ENCODE results near the gene MPIG6B.

Gene MPIG6B

DNA sequence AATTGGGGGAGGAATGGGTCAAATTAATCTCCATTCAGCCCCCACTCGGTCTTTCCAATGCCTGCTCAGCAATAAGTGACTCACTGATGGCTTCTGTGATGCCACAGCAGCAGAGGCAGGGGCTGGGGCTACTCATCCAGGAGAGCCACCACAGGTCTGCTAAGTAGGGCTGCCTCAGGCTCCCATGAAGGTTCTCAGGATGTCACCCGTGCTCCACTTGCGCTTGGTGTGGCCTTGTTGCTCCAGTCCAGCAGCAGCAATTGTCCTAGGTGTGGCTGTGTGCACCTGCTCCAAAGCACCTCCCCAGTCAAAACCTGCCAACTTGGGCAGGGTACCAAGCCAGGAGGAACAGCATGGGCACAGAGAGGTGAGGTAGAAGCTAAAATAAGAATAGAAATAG, 1.0 kb upstream of the MPIG6B start (continued):
- TF ChIP-seq SALL2 (tag by site-specific recombination; IDR thresholded peaks at IDR 0.05; ENCODE audit: borderline replicate concordance) (no peak), ZNF560 (tag by site-specific recombination; IDR thresholded peaks at IDR 0.05; ENCODE audit: borderline replicate concordance) (no peak), ZNF112 (tag by site-specific recombination; IDR thresholded peaks at IDR 0.05) (no peak), HOXA7 (CRISPR knock-in tag; IDR thresholded peaks at IDR 0.05; ENCODE audit: borderline replicate concordance) (no peak), ZNF175 (tag by site-specific recombination; IDR thresholded peaks at IDR 0.05) (no peak), ZNF530 (tag by site-specific recombination; IDR thresholded peaks at IDR 0.05; ENCODE audit: low read depth) (no peak), REPIN1 (tag by site-specific recombination; IDR thresholded peaks at IDR 0.05; ENCODE audit: low read depth) (no peak)
- TF ChIP-seq, protein P1, sequence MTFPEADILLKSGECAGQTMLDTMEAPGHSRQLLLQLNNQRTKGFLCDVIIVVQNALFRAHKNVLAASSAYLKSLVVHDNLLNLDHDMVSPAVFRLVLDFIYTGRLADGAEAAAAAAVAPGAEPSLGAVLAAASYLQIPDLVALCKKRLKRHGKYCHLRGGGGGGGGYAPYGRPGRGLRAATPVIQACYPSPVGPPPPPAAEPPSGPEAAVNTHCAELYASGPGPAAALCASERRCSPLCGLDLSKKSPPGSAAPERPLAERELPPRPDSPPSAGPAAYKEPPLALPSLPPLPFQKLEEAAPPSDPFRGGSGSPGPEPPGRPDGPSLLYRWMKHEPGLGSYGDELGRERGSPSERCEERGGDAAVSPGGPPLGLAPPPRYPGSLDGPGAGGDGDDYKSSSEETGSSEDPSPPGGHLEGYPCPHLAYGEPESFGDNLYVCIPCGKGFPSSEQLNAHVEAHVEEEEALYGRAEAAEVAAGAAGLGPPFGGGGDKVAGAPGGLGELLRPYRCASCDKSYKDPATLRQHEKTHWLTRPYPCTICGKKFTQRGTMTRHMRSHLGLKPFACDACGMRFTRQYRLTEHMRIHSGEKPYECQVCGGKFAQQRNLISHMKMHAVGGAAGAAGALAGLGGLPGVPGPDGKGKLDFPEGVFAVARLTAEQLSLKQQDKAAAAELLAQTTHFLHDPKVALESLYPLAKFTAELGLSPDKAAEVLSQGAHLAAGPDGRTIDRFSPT (tag by site-specific recombination; IDR thresholded peaks at IDR 0.05): no peak
- TF ChIP-seq, protein P2, sequence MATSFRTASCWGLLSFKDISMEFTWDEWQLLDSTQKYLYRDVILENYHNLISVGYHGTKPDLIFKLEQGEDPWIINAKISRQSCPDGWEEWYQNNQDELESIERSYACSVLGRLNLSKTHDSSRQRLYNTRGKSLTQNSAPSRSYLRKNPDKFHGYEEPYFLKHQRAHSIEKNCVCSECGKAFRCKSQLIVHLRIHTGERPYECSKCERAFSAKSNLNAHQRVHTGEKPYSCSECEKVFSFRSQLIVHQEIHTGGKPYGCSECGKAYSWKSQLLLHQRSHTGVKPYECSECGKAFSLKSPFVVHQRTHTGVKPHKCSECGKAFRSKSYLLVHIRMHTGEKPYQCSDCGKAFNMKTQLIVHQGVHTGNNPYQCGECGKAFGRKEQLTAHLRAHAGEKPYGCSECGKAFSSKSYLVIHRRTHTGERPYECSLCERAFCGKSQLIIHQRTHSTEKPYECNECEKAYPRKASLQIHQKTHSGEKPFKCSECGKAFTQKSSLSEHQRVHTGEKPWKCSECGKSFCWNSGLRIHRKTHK (tag by site-specific recombination; IDR thresholded peaks at IDR 0.05): no peak

DNA sequence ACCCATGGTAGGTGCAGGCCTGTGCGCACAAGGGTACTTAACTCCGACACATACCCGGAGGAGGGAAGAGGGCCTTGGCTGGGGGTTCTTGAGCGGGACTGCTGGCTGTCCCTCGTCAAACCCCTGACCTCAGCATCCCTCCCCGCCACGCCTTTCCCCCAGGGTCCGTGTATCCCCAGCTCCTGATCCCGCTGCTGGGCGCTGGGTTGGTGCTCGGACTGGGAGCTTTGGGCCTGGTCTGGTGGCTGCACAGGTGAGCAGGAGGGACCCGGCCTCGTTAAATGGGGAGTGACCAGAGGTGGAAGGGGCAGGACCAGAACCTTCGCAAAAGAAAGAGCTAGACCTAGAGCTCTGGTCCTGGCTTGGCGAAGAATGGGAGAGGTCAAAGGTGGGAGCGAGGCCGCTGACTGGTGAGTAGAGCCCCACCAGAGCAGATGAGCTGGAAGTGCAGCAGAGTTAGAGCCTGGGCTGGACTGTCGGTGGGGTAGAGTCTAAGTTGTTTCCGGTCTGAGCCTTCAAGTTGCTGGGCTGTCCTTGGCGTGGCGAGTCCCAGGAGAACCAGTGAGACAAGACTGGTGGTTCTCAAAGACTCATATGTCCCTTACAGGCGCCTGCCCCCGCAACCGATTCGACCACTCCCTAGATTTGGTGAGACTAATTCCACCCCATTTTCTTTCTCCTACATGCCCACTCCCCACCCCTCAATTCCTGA, 963 bp downstream of the MPIG6B start:
- no peaks in the 10 kb centered on the region for H3K9me3 ChIP-seq (ENCODE audit: control insufficient read depth, insufficient read depth, low read depth, low read length)
- H3K27ac ChIP-seq (ENCODE audit: extremely low read depth, low read depth, low read length): no peak overlapping the region
- TF ChIP-seq ZNF248 (tag by site-specific recombination; IDR thresholded peaks at IDR 0.05) (no peak), HOXC10 (CRISPR knock-in tag; IDR thresholded peaks at IDR 0.05) (no peak), ZNF610 (tag by site-specific recombination; IDR thresholded peaks at IDR 0.05; ENCODE audit: borderline replicate concordance) (no peak), KLF16 (tag by site-specific recombination; IDR thresholded peaks at IDR 0.05) (no peak), ZNF701 (tag by site-specific recombination; IDR thresholded peaks at IDR 0.05) (no peak), ZNF311 (tag by site-specific recombination; IDR thresholded peaks at IDR 0.05; ENCODE audit: borderline replicate concordance) (no peak), KLF1 (tag by site-specific recombination; IDR thresholded peaks at IDR 0.05) (no peak), ZNF501 (tag by site-specific recombination; IDR thresholded peaks at IDR 0.05) (no peak), ZNF146 (tag by site-specific recombination; IDR thresholded peaks at IDR 0.05) (no peak), FEZF1 (tag by site-specific recombination; IDR thresholded peaks at IDR 0.05) (no peak)
- TF ChIP-seq, protein P3, sequence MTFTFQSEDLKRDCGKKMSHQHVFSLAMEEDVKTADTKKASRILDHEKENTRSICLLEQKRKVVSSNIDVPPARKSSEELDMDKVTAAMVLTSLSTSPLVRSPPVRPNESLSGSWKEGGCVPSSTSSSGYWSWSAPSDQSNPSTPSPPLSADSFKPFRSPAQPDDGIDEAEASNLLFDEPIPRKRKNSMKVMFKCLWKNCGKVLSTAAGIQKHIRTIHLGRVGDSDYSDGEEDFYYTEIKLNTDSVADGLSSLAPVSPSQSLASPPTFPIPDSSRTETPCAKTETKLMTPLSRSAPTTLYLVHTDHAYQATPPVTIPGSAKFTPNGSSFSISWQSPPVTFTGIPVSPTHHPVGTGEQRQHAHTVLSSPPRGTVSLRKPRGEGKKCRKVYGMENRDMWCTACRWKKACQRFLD (tag by site-specific recombination; IDR thresholded peaks at IDR 0.05): no peak
- TF ChIP-seq, protein P4, sequence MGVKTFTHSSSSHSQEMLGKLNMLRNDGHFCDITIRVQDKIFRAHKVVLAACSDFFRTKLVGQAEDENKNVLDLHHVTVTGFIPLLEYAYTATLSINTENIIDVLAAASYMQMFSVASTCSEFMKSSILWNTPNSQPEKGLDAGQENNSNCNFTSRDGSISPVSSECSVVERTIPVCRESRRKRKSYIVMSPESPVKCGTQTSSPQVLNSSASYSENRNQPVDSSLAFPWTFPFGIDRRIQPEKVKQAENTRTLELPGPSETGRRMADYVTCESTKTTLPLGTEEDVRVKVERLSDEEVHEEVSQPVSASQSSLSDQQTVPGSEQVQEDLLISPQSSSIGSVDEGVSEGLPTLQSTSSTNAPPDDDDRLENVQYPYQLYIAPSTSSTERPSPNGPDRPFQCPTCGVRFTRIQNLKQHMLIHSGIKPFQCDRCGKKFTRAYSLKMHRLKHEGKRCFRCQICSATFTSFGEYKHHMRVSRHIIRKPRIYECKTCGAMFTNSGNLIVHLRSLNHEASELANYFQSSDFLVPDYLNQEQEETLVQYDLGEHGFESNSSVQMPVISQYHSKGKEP (tag by site-specific recombination; IDR thresholded peaks at IDR 0.05): no peak
- POLR2A ChIA-PET: interaction anchor here (0.8 to 3.2 kb wide), 8 partner anchors 8 to 106 kb away, joined by 3 to 13 read pairs (median 4); partner anchors contain the start of genes ABHD16A, CLIC1, HSPA1B and MSH5
- CTCF ChIA-PET: interaction anchor here (0.6 to 1.5 kb wide), 6 partner anchors 8 to 72 kb away, joined by 3 to 6 read pairs (median 4); no protein-coding TSS in a partner anchor
- H3K4me3 ChIP-seq (ENCODE audit: low read depth, low read length): no peak overlapping the region
- peaks cover 0 to 25% of the 10 kb centered on the region in 2 experiments; a peak in 1 of 3 replicates for H3K36me3 ChIP-seq (ENCODE audit: control insufficient read depth in 2 of 2, insufficient read depth in 1 of 2, low read length in 2 of 2)
- no peaks in the 10 kb centered on the region for H3K4me1 ChIP-seq (ENCODE audit: control insufficient read depth, insufficient read depth, low read length)
